HT-29 (cell line): ENCODE data around the gene RNF152. TPM values are rescaled to one million over a fixed set of nuclear protein-coding genes. Genes with fewer than 3 reads are reported as not detected.

ENCODE experiments used
- DNase-seq: peaks from one replicate; pipeline ENCODE4 v3.0.0-alpha.2; 2015; ENCODE audit warnings: low spot score
- total RNA-seq: library from RNA; depleted of rRNA; stranded (reverse); fragments of >200 nt; shearing (Covaris generic); gene quantifications from 2 replicates; pipeline ENCODE4 v1.2.3, GENCODE V29; 2014; rRNA removed

RNF152 gene, protein sequence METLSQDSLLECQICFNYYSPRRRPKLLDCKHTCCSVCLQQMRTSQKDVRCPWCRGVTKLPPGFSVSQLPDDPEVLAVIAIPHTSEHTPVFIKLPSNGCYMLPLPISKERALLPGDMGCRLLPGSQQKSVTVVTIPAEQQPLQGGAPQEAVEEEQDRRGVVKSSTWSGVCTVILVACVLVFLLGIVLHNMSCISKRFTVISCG
- not detected in 2 replicates for total RNA-seq

DNA sequence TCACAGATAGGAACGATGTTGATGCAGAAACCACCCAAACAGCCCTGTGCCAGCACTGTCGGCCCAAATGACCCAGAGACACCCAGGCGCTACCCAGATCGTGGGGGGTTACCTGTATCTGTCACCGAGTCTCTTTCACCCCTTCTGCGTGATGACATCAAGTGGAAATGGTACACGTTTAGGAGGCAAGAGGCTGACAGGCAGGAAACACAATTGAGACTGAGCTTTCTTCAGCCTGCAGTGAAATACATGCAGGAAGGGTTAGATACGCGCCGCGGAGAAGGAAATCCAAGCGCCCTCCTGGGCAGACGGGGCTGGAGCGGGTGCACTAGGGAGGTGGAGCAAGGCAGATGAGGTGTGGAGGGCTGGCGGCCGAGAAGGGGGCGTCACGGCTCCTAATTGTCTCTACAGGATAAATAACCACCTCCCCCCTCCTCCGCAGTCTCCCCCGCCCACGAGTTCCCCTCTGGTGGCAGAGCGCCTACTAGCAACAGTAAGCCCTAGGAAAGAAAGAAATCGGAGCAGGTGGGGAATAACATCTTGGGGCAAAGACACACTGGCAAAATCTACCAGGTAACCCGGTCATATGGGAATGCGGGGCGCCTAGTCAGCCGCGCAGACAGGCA lies at the start of gene RNF152:
RNF152 (minus strand) TSS at position 325 of the 626 bp plus-strand sequence. CDS start 76,544 bp downstream, outside the sequence.
- DNase-seq = no peak

DNA sequence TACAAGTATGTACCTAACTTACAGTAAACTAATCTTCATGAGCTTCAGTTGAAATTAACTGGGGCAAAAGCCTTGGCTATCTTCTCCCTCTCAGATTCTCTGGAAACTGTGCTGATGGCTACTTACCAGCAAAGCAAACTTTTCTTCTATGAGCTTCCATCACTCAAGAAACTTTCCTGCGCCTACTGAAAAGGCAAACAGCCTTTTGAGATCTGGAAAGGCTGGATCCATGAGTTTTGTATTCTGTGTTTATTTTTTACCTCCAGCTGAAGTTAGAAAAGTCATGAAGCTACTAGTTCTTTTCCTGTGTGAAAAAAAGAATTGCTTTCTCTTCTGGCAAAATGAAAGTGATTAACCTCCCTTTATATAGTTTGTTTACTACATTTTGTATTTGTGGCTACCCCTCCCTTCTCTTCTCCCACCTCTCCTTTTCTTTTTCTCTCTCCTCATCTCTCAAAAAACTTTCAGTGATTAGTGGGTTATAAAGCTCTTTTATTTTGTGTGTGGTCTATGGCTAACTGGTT lies 49.2 kb upstream of the RNF152 start:
- DNase-seq = no peak

DNA sequence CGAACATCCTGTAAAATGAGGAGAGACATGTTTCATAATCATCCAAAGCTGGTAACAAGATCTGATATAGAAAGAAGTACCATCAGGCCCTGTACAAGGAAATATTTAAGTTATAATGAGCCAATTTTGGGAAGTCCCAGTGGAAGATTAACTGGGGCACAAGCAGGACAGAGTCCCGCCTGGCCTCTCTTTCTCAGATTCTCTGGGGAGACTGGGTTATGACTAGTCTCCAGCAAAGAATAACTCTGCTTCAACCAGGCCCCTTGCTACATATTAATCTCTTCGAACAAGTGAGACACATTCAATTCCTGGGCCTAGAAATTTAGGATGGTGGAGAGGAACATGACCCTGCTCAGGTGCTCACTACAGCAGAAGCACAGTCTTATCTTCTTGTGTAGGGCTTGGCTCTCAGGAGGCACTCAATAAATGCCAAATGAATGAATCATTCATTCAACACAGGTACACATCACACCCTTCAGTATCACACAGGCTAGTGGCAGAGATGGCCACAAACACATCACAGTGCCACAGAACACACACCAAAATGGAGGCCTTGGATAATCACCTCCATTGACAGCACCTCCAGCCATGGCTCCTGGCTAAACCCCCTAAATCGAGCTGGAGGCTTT lies 46.4 kb upstream of the RNF152 start:
- DNase-seq = no peak

DNA sequence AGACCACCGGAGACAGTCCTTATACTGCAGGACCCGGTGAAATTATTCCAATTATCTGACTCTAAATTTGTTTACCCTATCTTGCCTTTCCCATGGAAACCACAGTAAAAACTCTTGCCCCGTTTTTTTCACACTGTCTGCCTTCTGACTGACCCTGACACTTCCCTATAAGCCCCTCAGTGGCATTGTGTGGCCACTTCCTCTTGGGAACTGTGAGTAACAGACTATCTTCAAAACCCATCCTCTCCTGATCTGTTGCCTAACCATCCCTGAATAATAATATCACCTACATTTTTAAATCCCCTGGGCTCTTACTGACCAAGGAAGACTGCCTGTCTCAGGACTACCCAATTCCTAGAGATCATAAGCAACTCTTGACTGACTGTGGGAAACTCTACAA lies 42.6 kb upstream of the RNF152 start:
- no peak for DNase-seq

DNA sequence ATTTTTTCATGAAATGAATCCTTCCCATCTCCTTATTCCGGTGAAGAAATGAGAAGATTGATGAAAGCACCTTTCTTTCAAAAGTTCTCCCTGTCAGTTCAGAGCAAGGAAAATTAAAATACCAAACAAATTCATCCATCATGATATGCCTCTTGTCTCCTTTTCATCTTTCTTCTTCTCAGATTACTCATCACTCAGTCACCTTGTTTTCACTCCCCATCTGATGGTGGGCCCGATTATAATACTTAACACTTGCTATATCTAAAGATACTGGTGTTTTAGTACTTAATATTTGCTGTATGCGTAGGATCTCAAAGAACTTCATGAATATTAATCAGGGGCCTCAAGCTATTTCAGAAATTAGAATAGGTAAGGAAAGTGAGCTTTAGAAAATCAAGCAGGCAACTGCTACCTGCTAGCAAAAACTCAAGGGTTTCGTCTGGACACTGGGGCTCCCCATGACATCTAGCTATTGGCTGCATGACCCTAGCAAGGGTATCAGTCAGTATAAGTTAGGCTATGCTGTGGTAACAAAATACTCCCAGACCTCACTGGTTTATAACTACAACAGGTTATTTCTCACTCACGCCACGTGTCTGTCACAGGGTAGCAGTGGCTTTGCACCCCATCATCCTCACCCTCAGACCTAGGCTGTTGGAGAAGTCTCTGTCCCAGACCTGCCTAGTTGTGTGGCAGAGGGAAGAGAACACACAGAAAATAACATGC lies 39.0 kb upstream of the RNF152 start:
- no peak for DNase-seq

DNA sequence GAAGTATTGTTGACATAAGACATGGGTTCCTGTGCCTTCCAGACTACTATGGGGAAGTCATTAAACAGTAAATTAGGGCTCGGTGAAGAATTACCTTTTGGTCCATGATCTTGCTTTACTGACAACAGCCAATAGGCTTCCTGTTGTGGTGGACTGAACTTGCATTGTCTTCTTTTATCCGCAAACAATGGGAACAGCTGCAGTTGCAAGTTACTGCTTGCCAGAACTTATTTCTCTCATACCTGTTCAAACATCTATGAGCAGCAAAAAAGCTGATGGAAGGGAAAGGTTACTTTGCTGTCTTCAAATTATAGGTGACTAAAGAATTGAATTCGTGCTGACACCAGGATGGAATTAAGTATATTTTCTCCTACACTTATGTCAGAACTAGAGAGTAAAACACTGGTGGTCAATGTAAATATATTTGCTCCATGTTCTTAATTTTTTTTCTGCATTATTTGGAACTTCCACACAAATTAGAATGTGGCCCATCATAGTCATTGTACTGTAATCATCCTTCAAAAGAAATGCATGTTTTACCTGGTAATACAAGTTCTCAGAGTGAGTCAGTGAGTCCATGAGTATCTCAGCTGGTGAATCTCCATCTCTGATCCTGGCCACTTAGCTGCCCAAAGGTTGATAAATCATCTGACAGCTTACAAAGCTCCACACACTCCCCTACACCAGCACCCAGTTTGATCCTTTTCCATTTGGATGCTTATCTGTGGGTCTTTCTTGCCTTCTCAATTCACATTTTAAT lies 37.3 kb upstream of the RNF152 start:
- no peak for DNase-seq

DNA sequence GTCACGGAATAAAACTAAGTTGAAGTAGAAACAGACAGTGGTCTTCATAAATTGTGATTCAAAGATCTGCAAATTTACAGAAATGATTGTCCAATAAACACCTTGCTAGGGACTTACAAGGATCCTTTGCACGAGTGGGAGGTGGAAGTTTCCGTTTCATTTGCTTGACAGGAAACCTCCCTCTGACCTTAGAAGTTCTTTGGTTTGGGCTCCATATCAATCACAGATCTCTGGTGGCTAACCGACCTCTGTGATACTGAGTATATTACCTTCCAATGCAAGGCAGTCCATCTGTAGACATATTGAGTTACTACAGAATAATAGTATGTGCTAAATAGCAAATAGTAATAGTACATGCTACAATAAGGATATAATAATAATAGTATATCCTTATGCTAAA lies 33.7 kb upstream of the RNF152 start:
- no peak for DNase-seq

DNA sequence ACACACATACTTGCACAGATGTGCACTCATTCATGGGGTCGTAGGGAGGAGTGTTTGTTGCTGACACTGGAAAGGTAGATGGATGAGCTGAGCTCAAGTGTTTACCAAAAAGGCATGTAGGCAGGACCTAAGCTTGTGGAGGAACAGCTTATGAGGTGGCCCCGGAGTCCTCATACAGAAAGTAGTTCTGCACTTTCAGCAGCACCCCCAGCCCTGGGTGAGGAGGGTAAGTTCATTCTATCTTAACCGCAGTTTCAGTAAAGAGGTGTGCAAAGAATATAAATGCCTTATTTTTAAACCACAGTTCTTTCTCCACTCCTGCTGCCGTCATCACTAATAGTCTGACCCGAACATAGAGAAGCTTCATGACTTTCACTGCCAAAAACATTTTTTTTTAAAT lies 31.7 kb upstream of the RNF152 start:
- DNase-seq = no peak

DNA sequence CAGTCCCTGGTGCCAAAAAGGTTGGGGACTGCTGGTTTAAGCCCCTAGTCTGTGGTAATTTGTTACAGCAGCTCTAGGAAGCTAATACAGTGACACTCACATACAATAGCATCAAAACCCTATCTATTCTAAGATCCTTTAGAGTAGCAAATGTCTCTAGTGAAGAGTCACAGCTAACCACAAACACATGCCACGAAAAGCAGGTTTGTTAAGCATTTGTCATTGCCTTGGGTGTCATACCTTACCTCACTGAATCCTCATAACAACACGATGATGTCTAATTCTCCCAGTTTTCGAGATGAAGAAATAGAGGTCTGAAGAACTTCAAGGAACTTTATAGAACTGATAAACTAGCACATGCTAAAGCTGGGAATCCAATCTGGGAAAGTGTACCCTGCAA lies 29.6 kb upstream of the RNF152 start:
- no peak for DNase-seq

DNA sequence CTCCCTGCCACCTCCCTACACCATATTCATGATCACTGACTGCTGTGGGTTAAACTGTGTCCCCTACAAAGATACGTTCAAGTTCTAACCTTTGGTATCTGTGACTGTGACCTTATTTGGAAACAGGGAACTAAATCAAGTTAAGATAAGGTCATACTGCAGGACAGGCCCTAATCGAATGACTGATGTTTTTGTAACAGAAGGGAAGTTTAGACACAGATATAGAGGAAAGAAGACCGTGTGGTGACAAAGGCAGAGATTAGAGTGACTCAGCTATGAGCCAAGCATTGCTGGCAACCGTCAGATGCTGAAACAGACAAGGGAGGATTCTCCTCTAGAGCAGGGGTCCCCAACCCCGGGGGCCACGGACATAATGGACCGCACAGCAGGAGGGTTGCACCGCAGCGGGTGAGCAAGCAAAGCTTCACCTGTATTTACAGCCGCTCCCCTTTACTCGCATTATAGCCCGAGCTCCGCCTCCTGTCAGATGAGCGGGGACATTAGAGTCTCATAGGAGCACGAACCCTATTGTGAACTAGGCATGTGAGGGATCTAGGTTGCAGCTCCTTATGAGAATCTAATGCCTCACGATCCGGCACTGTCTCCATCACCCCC lies 28.9 kb upstream of the RNF152 start:
- no peak for DNase-seq

DNA sequence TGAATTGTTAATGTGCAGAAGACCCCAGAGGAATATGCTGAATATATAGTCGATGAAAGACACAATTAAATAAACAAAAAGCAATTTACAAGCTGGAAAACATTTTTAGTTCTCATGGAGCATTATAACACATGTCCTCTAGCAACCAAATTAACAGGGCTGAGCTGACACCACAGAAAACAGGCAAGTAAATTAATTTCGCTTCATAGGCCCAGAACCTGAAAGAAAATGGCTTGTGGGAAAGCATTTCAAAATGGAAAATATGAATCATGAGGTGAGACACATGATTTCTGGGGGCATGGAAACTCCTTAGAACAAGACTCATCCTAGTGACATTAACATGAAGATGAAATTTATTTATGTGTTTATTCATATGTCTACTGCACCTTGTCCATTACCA lies 25.0 kb upstream of the RNF152 start:
- no peak for DNase-seq

DNA sequence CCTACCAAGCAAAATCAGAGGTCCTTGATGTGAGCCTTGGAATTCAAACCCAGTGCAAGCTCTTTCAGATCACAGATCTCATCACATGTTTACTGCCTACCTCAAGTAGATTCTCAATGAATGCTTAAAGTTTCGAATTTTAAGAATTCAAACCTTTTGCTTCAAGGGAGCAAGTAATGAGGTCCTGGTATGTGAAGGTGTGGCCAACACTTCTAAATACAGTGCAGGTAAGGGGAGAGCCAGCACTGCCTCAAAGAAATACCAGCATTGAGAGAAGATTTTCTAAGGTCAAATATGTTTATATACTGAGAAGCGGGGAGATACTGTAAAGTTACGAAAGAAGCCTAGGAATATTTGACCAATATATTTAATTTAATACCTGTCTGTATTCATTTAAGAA lies 19.7 kb upstream of the RNF152 start:
- DNase-seq = no peak

DNA sequence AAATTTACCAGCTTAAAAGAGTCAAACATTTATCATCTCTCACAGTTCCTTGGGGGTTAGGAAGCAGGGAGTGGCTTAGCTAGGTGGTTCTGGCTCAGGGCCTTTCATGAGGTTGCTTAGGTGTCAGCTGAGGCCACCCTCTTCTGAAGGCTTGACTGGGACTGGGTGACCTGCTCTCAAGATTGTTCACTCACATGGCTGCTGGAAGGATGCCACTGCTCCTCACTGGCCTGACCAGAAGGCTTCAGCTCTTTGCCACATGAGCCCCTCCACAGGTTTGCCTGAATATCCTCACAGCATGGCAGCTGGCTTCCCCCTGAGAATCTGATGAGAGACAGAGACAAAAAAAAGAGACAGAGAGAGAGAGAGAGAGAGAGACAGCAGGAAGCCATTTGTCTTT lies 17.3 kb upstream of the RNF152 start:
- no peak for DNase-seq

DNA sequence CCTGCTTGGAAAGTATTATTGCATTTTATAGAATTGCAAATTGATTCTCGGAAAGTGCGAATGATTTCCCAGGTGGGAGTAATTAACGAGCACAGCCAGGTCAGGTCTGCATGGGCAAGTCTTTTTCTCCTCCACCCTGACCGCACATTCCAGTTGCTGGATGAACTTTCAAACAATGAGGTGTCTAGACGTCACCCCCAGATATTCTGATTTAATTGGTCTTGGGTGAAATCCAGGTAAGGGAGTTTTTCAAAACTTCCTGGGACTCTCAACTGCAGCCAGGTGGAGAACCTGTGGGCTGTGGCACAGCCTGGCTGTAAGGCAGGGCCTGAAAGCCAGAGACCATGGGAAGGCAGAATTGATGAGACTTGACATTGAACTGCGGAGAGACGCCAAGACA lies 15.9 kb upstream of the RNF152 start:
- DNase-seq = no peak

DNA sequence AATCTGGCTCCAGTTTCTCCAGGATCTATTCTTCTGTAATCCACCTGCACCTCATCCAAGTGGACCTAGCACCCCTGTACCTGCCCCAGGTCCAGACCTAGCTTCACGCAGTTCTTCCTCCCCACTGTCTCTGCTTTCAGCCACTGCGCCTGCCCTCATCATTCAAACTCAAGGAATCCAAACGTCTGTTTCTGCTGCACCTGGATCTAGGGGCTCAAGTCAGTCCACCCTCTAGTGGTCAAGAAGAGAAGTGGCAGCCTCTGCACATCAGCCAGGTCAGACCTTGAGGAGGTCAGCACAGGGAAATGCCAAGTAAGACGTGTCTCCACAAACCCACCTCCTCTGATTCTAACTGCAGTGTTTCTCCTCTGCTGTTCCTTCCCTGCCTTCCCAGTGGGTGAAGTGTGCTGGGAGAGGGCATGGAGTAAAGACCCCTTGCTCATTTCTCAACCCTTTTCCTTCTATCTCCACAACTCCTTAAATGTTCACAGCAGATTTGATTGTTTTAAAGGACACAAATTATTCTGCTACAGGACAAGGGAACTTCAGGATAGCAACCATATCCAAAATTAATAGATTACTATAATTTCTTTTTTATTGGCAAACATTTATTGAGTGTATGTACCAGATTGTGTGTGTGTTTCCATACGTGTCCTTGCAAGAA lies 8.6 kb upstream of the RNF152 start:
- peak; percentile 40 for DNase-seq

DNA sequence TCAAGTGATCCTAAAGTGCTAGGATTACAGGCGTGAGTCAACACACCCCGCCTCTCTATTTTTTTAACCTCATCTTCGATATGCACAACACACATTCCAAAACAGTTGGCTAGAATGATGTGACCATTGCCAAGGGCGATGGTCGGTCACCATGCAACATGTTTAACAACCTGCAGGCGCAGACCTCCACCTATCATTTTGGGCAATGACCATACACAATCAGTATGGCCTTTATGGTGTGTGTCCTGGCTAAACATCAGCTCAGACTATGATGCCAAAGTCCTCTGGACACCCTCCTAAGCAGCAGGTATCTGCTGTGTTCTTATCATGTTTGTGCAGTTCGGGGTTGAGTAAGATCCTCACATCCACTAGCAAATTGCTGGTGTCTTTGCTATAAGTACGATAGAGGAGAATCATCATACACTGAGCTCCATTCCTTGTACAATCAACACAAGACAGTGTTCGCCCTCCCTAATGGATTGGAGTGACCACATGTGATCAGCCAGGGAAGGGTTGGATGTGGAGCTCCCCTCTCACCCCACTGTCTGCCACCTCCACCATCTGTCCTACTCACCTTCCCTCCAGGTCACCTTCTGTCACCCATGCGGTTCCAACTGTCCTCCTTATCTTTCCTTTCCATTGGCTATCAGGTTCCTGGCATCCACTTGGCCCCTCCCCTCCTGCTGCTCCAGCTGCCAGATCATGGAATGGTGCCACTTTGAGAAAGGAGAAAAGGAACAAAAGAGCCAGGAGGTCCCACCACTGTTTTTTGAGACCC lies 7.9 kb upstream of the RNF152 start:
- no peak for DNase-seq

DNA sequence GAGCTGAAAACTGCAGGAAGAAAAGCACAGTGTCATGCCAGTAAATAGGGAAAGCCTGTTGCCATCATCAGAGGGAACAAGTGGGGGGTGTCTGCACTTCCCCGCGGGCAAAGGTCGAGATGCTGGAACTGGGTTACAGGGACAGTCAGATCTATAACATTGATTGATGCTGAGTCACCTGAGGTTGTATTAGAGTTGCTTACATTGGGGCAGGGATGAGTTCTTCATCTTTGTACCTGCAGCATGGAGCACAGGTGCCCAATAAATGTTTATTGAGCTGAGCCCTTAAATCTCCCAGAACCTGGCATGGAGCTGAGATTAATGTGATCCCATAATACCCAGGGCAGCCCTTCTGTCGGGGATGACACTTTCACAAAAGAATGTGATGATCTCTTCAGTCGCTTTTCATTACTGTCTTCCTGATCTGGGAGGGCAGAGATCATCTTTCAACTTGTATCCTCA lies 5.9 kb upstream of the RNF152 start:
- no peak for DNase-seq

DNA sequence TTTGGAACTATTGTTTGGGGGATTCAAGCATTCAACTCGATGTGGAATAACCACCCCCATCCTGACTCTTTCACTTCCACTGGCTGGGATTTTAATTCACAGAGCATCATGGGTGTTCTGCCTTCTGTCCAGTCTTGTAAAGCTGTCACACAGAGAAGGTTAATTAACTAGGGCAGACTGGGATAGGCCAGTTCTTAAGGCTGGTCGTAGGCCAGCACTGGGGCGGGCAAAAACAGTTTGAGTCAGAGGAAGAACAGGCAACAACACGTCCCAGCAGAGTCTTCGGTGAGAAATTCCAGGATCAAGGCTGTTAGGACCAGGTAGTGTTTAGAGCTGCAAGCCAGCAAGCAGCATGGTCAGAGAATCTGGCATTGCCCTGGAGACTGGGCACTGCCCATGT lies 4.0 kb upstream of the RNF152 start:
- DNase-seq = no peak

DNA sequence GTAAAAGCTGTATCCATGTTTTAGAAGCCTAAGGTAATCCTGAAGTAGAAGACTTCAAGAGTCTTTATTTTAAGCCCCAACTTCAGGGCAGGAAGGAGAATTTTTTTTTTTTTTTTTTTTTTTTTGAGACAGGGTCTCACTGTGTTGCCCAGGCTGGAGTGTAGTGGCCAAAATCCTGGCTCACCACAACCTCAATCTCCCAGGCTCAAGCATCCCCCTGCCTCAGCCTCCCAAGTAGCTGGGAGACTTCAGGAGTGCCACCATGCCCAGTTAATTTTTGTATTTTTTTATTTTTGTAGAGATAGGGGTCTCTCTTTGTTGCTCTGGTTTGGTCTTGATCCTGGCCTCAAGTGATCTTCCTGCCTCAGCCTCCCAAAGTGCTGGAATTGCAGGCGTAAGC lies 3.3 kb upstream of the RNF152 start:
- DNase-seq = no peak
